Mammary microvascular endothelial cell (primary cell): ENCODE measurements around the gene COQ9. TPM values are rescaled to one million over a fixed set of nuclear protein-coding genes. Genes with fewer than 3 reads are reported as not detected.

Experiments used
- total RNA-seq: library from RNA; depleted of rRNA; stranded (reverse); fragments of >200 nt; gene quantifications from 2 replicates; pipeline ENCODE4 v1.2.3, GENCODE V29; 2015

The COQ9 gene
- total RNA-seq = 44.5 and 45.7 TPM in 2 replicates

GRCh38 chr16:57447186-57447962 is at the start of gene COQ9, which contains the start of gene CIAPIN1:
TSS of gene COQ9 (plus strand) at chr16:57447479. CDS start at chr16:57447506, 27 bp downstream.
TSS of gene CIAPIN1 (minus strand) at chr16:57447385. CDS start at chr16:57440928, 6,457 bp downstream.

GRCh38 chr16:57403965-57404817 is 43.1 kb upstream of the COQ9 start, which contains the start of gene CCL17:
TSS of gene CCL17 (plus strand) at chr16:57404767. CDS start at chr16:57413933, 9,166 bp downstream.

GRCh38 chr16:57462209-57462977 is 15.1 kb downstream of the COQ9 start, which contains the start of gene POLR2C:
TSS of gene POLR2C (plus strand) at chr16:57462679. CDS start at chr16:57462725, 46 bp downstream.

GRCh38 chr16:57485916-57486857 is 38.9 kb downstream of the COQ9 start, which contains the start of gene DOK4:
TSS of gene DOK4 (minus strand) at chr16:57486493. CDS start at chr16:57479507, 6,986 bp downstream.

Other genes with a start within 250 kb of the COQ9 start
- 117 and 124 TPM in 2 replicates for gene ARL2BP, start 202.2 kb upstream of the COQ9 start, total RNA-seq
- 2.1 and 3.0 TPM in 2 replicates for gene PLLP, start 162.8 kb upstream of the COQ9 start, total RNA-seq
- not detected in 2 replicates for gene CCL22, start 88.7 kb upstream of the COQ9 start, total RNA-seq
- 5.1 and 6.1 TPM in 2 replicates for gene CX3CL1, start 75.0 kb upstream of the COQ9 start, total RNA-seq
- not detected in 2 replicates for gene CCL17, start 42.7 kb upstream of the COQ9 start, total RNA-seq
- gene CIAPIN1, start 94 bp upstream of the COQ9 start, total RNA-seq = 59.5 and 68.2 TPM in 2 replicates
- gene POLR2C, start 15.2 kb downstream of the COQ9 start, total RNA-seq = 96.7 and 107 TPM in 2 replicates
- gene DOK4, start 39.0 kb downstream of the COQ9 start, total RNA-seq = 7.8 and 10.1 TPM in 2 replicates
- 13.4 and 17.4 TPM in 2 replicates for gene CCDC102A, start 89.1 kb downstream of the COQ9 start, total RNA-seq
- not detected in 2 replicates for gene ADGRG5, start 95.2 kb downstream of the COQ9 start, total RNA-seq
- 321 and 415 TPM in 2 replicates for gene ADGRG1, start 181.2 kb downstream of the COQ9 start, total RNA-seq
- 0.13 and 0.34 TPM in 2 replicates for gene ADGRG3, start 220.8 kb downstream of the COQ9 start, total RNA-seq
- gene DRC7, start 247.3 kb downstream of the COQ9 start, total RNA-seq = not detected in 2 replicates